HG02884 (cell line): ENCODE measurements around the gene POU2F1.

Source experiments
- ATAC-seq: cut with Tn5 transposase; IDR thresholded peaks from one replicate; pipeline ENCODE4 v1.9.1; 2021; ENCODE audit warnings: mild to moderate bottlenecking, moderate library complexity; ENCODE audit not compliant: unreplicated experiment

POU2F1 gene

GRCh38 chr1:167266965-167267364 is 46.3 kb downstream of the POU2F1 start:
- no peak for ATAC-seq

- ATAC-seq, result no peak
Measured at GRCh38 chr1:167268347-167268787, 47.7 kb downstream of the POU2F1 start.

GRCh38 chr1:167270349-167271092 is 49.8 kb downstream of the POU2F1 start:
- no peak for ATAC-seq

GRCh38 chr1:167272369-167272957 is 51.8 kb downstream of the POU2F1 start:
- no peak for ATAC-seq

- no peak for ATAC-seq
Measured at GRCh38 chr1:167273027-167273800, 52.5 kb downstream of the POU2F1 start.

GRCh38 chr1:167274061-167274460 is 53.4 kb downstream of the POU2F1 start:
- ATAC-seq, result no peak

- peak; percentile 76 for ATAC-seq
Measured at GRCh38 chr1:167276969-167277368, 56.3 kb downstream of the POU2F1 start.

- no peak for ATAC-seq
Measured at GRCh38 chr1:167278497-167278896, 57.8 kb downstream of the POU2F1 start.

GRCh38 chr1:167280912-167281311 is 60.2 kb downstream of the POU2F1 start:
- ATAC-seq, result no peak

- ATAC-seq, result no peak
Measured at GRCh38 chr1:167288390-167289074, 67.8 kb downstream of the POU2F1 start.

- ATAC-seq, result no peak
Measured at GRCh38 chr1:167289075-167289442, 68.4 kb downstream of the POU2F1 start.

- ATAC-seq, result no peak
Measured at GRCh38 chr1:167289966-167290365, 69.3 kb downstream of the POU2F1 start.

GRCh38 chr1:167291539-167292185 is 71.0 kb downstream of the POU2F1 start:
- no peak for ATAC-seq

GRCh38 chr1:167292216-167292615 is 71.5 kb downstream of the POU2F1 start:
- no peak for ATAC-seq

- ATAC-seq, result no peak
Measured at GRCh38 chr1:167293057-167293456, 72.4 kb downstream of the POU2F1 start.

- ATAC-seq, result no peak
Measured at GRCh38 chr1:167294528-167294927, 73.8 kb downstream of the POU2F1 start.

GRCh38 chr1:167297222-167298214 is 76.8 kb downstream of the POU2F1 start:
- ATAC-seq, result no peak

GRCh38 chr1:167298325-167298724 is 77.6 kb downstream of the POU2F1 start:
- no peak for ATAC-seq

- no peak for ATAC-seq
Measured at GRCh38 chr1:167301355-167301754, 80.7 kb downstream of the POU2F1 start.

GRCh38 chr1:167304165-167304564 is 83.5 kb downstream of the POU2F1 start:
- no peak for ATAC-seq
